Smooth muscle cell (in vitro differentiated cells): ENCODE results near the gene TWF1. TPM values are rescaled to one million over a fixed set of nuclear protein-coding genes. Genes with fewer than 3 reads are reported as not detected.
"Not testable (repeated sequence)": the region's sequence is repeated elsewhere in the genome, so short reads cannot be mapped to it uniquely, and the experiment has no call there.

ENCODE experiments used
- DNase-seq: peaks from one replicate; lab custom pipeline; 2025; ENCODE audit not compliant: unreplicated experiment; lab: John Stamatoyannopoulos, UW
- H2AFZ ChIP-seq: fragments of 200-600 bp; sonication (generic); 2 replicates; pipeline ENCODE4 v1.6.0; 2016; ENCODE audit warnings: antibody characterized with exemption, low read depth, mild to moderate bottlenecking
- H3F3A ChIP-seq: fragments of 200-600 bp; sonication (generic); 2 replicates; pipeline ENCODE4 v1.6.0; 2017; ENCODE audit warnings: antibody characterized with exemption, low read depth
- H3K27ac ChIP-seq: fragments of 200-600 bp; sonication (generic); 2 replicates; pipeline ENCODE4 v1.5.1; 2016; ENCODE audit warnings: low read depth, mild to moderate bottlenecking
- H3K27me3 ChIP-seq: fragments of 200-600 bp; sonication (generic); 2 replicates; pipeline ENCODE4 v1.6.1; 2016; ENCODE audit warnings: low read depth, mild to moderate bottlenecking
- H3K36me3 ChIP-seq: fragments of 200-600 bp; sonication (generic); 2 replicates; pipeline ENCODE4 v1.5.1; 2016; ENCODE audit warnings: low read depth
- H3K4me1 ChIP-seq: fragments of 200-600 bp; sonication (generic); 2 replicates; pipeline ENCODE4 v1.5.1; 2016; ENCODE audit warnings: low read depth
- H3K4me2 ChIP-seq: fragments of 200-600 bp; sonication (generic); 2 replicates; pipeline ENCODE4 v1.6.0; 2016; ENCODE audit warnings: mild to moderate bottlenecking
- H3K4me3 ChIP-seq: fragments of 200-600 bp; sonication (generic); 2 replicates; pipeline ENCODE4 v1.5.1; 2016; ENCODE audit warnings: mild to moderate bottlenecking
- H3K79me2 ChIP-seq: fragments of 200-600 bp; sonication (generic); 2 replicates; pipeline ENCODE4 v1.6.0; 2016; ENCODE audit warnings: low read depth, mild to moderate bottlenecking
- H3K9ac ChIP-seq: fragments of 200-600 bp; sonication (generic); 2 replicates; pipeline ENCODE4 v1.6.0; 2016; ENCODE audit warnings: low read depth
- H3K9me3 ChIP-seq: fragments of 200-600 bp; sonication (generic); replicated peaks from 2 replicates; pipeline ENCODE4 v1.5.1; 2016; ENCODE audit warnings: low read depth
- H4K20me1 ChIP-seq: fragments of 200-600 bp; sonication (generic); 2 replicates; pipeline ENCODE4 v1.6.0; 2016; ENCODE audit warnings: low read depth
- CTCF ChIP-seq: fragments of 200-600 bp; sonication (generic); IDR thresholded peaks from 2 replicates; pipeline ENCODE4 v1.5.1; 2017; ENCODE audit warnings: borderline replicate concordance, mild to moderate bottlenecking, antibody characterized with exemption; ENCODE audit not compliant: insufficient read depth, poor library complexity, severe bottlenecking
- WGBS: methylation state at CpG from one replicate; pipeline ENCODE4 v1.1.7; 2016; ENCODE audit warnings: low lambda C conversion rate; 5-methylcytosine and 5-hydroxymethylcytosine counted together
- polyA plus RNA-seq: library from polyadenylated mRNA; unstranded; fragments of >200 nt; fragmentation: Nextera tagmentation; extraction: Ambion mirVana; gene quantifications from 2 replicates; pipeline ENCODE4 v1.2.1, GENCODE V29; 2016
- total RNA-seq: library from RNA; depleted of rRNA; stranded (reverse); fragments of >200 nt; gene quantifications from 2 replicates; pipeline ENCODE4 v1.2.3, GENCODE V29; 2014

Gene TWF1
- total and polyA plus RNA-seq, 2 experiments from 2014 or later, result 51.8 to 136 TPM

DNA sequence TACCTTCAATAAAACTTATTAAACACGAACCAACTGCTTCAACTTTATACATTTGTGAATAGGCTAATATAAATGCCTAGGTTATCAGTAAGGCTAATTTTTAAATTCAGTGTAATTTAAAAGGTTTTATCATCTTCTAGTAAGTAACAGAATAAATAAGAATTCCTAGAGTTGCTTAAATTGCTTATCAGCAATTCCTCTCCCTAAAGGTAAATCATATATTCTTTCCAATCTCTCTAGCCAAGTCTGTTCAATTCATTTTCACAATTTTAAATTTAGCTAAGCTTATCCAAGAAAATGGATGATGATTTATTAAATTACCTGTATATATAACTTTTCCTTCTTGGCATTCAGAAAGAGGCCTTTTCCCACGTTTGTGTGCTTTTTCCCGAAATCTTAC lies 52.1 kb downstream of the TWF1 start:
- H3F3A ChIP-seq, result no peaks in the 10 kb centered on the region
- H3K4me3 ChIP-seq, result no peak overlapping the region
- peaks cover 10% of the 10 kb centered on the region for H3K4me1 ChIP-seq
- 96% methylated on average over 3 of the region's 3 CpGs for WGBS
- DNase-seq, result no peak
- H3K27me3 ChIP-seq, result no peaks in the 10 kb centered on the region
- no peak overlapping the region for H3K9ac ChIP-seq
- H3K79me2 ChIP-seq, result peaks cover 30% of the 10 kb centered on the region
- no peak overlapping the region for H2AFZ ChIP-seq
- peak overlapping the region; percentile 1 for H3K4me2 ChIP-seq
- H3K27ac ChIP-seq, result no peak overlapping the region
- no peaks in the 10 kb centered on the region for H4K20me1 ChIP-seq
- no peaks in the 10 kb centered on the region for H3K9me3 ChIP-seq
- H3K36me3 ChIP-seq, result peaks cover 12% of the 10 kb centered on the region
- no peak for TF ChIP-seq CTCF

GRCh38 chr12:43751360-43751759 lies 54.8 kb downstream of the TWF1 start:
- WGBS, result 89% methylated on average over 6 of the region's 6 CpGs
- H3K79me2 ChIP-seq, result peaks cover 12% of the 10 kb centered on the region
- not testable (repeated sequence) for H3F3A ChIP-seq, H3K9me3 ChIP-seq, H4K20me1 ChIP-seq, DNase-seq, H3K27ac ChIP-seq, H3K9ac ChIP-seq, H2AFZ ChIP-seq, H3K4me1 ChIP-seq, H3K27me3 ChIP-seq, H3K4me3 ChIP-seq, H3K4me2 ChIP-seq
- H3K36me3 ChIP-seq, result peaks cover 12% of the 10 kb centered on the region

- H3K36me3 ChIP-seq, result peaks cover 13% of the 10 kb centered on the region
- H3F3A ChIP-seq, result no peaks in the 10 kb centered on the region
- no peak overlapping the region for H3K4me2 ChIP-seq
- H3K27ac ChIP-seq, result no peak overlapping the region
- H4K20me1 ChIP-seq, result no peaks in the 10 kb centered on the region
- H3K9ac ChIP-seq, result no peak overlapping the region
- H2AFZ ChIP-seq, result no peak overlapping the region
- no peak for DNase-seq
- TF ChIP-seq CTCF, result no peak
- WGBS, result 92% methylated on average over 3 of the region's 3 CpGs
- no peak overlapping the region for H3K4me3 ChIP-seq
- no peaks in the 10 kb centered on the region for H3K4me1 ChIP-seq
- peaks cover 8% of the 10 kb centered on the region for H3K79me2 ChIP-seq
- no peaks in the 10 kb centered on the region for H3K9me3 ChIP-seq
- no peaks in the 10 kb centered on the region for H3K27me3 ChIP-seq
Measured at GRCh38 chr12:43750814-43751213, 55.3 kb downstream of the TWF1 start.

GRCh38 chr12:43749016-43749415 lies 57.1 kb downstream of the TWF1 start:
- Histone ChIP-seq H3K27me3 (no peaks in the 10 kb centered on the region), H3F3A (no peaks in the 10 kb centered on the region), H3K36me3 (peaks cover 21% of the 10 kb centered on the region), H4K20me1 (no peaks in the 10 kb centered on the region), H3K4me3 (no peak overlapping the region), H3K9ac (no peak overlapping the region), H3K79me2 (peaks cover 8% of the 10 kb centered on the region), H3K4me2 (peak overlapping the region; percentile 31), H3K27ac (peak overlapping the region; percentile 8), H3K9me3 (no peaks in the 10 kb centered on the region), H2AFZ (no peak overlapping the region), H3K4me1 (no peaks in the 10 kb centered on the region)
- WGBS, result 49% methylated on average over 5 of the region's 5 CpGs
- DNase-seq, result no peak
- no peak for TF ChIP-seq CTCF
